DOHH2 (cell line): ENCODE data around the gene NMBR.

Experiments used
- H3F3A ChIP-seq: fragments of 200-600 bp; sonication (generic), shearing (Covaris generic); 2 replicates; pipeline ENCODE4 v1.6.0; 2016; ENCODE audit warnings: antibody characterized with exemption, mild to moderate bottlenecking; ENCODE audit not compliant: control insufficient read depth, insufficient read depth
- H3K27ac ChIP-seq: fragments of 200-600 bp; sonication (generic); 2 replicates; pipeline ENCODE4 v1.5.1; 2014; ENCODE audit warnings: low read depth, mild to moderate bottlenecking, low read length, moderate library complexity
- H3K27me3 ChIP-seq: fragments of 200-600 bp; sonication (generic); 2 replicates; pipeline ENCODE4 v1.6.1; 2014; ENCODE audit warnings: mild to moderate bottlenecking, low read length, mixed read lengths; ENCODE audit not compliant: control insufficient read depth
- H3K36me3 ChIP-seq: fragments of 200-600 bp; sonication (generic); 2 replicates; pipeline ENCODE4 v1.6.1; 2014; ENCODE audit warnings: mild to moderate bottlenecking, low read length, moderate library complexity, mixed read lengths; ENCODE audit not compliant: control insufficient read depth
- H3K4me1 ChIP-seq: fragments of 200-600 bp; sonication (generic); 2 replicates; pipeline ENCODE4 v1.6.1; 2014; ENCODE audit warnings: mild to moderate bottlenecking, low read length, mixed read lengths; ENCODE audit not compliant: control insufficient read depth
- H3K4me2 ChIP-seq: fragments of 200-600 bp; sonication (generic); 2 replicates; pipeline ENCODE4 v1.6.0; 2014; ENCODE audit warnings: mild to moderate bottlenecking, low read length, moderate library complexity
- H3K4me3 ChIP-seq: fragments of 200-600 bp; sonication (generic); 2 replicates; pipeline ENCODE4 v1.5.1; 2014; ENCODE audit warnings: mild to moderate bottlenecking, low read length, mixed read lengths
- H3K79me2 ChIP-seq: fragments of 200-600 bp; sonication (generic); 2 replicates; pipeline ENCODE4 v1.6.1; 2014; ENCODE audit warnings: mild to moderate bottlenecking, low read length, mixed read lengths; ENCODE audit not compliant: control insufficient read depth
- H3K9me2 ChIP-seq: fragments of 200-600 bp; sonication (generic); replicated peaks from 2 replicates; pipeline ENCODE4 v1.6.1; 2014; ENCODE audit warnings: mild to moderate bottlenecking, low read length, mixed read lengths; ENCODE audit not compliant: control insufficient read depth
- H3K9me3 ChIP-seq: fragments of 200-600 bp; sonication (generic); 2 replicates; pipeline ENCODE4 v1.6.1; 2014; ENCODE audit warnings: antibody characterized with exemption, low read length, mixed read lengths; ENCODE audit not compliant: control insufficient read depth, insufficient read depth
- H4K20me1 ChIP-seq: fragments of 200-600 bp; sonication (generic); 2 replicates; pipeline ENCODE4 v1.6.0; 2014; ENCODE audit warnings: low read depth, mild to moderate bottlenecking, antibody characterized with exemption, low read length, moderate library complexity; ENCODE audit not compliant: control insufficient read depth, insufficient read depth
- EZH2phosphoT487 ChIP-seq: fragments of 200-600 bp; sonication (generic); IDR thresholded peaks from 2 replicates; pipeline ENCODE4 v1.6.1; 2017; ENCODE audit warnings: borderline replicate concordance, mild to moderate bottlenecking, antibody characterized with exemption, low read length, moderate library complexity, mixed read lengths
- TF ChIP-seq, protein P1 (sequence below): fragments of 200-600 bp; sonication (generic); IDR thresholded peaks from one replicate; pipeline ENCODE4 v1.5.1; 2014; ENCODE audit warnings: antibody characterized with exemption, mild to moderate bottlenecking, low read depth, low read length; ENCODE audit not compliant: poor library complexity, severe bottlenecking

Gene NMBR

DNA sequence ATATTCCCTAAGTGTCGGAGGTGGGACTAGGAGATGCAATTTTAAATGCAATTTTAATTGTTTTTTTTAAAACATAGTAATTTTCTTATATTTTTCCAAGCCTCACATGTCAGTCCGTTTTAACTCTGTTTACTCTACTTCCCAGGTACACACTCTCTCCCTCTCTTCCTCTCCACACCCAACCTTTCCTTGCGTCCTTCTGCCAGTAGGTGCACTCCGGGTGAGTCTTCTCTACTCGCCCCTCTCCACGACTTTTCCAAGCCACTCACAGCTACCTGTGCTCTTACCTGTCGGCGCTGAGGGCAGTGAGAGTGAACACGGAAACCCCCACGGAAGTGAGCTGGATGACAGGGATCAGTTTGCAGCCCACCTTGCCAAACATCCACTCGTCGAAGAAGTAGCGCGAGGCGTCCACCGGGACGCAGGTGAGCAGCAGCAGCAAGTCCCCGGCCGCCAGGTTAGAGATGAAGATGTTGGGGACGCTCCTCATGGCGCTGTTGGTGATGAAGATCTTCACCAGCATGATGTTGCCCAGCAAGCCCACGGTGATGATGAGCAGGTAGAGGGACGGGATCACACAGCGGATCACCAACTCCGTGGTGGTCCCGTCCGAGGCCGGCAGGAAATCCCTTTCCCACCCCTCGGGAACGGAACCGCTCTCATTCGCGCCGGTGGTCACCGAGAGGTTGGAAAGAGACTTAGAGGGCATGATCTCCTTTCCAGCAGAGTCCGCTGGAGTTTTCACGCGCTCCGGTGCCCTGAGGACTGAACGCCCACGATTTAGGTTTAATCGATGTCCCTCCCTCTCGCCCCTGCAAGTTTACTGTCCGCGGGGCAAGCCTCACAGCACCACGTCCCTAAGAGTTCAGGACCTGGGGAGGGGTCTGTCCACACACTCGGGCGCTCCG, 58.7 kb downstream of the NMBR start:
- Histone ChIP-seq H3K27me3 (no peaks in the 10 kb centered on the region), H3K36me3 (no peaks in the 10 kb centered on the region), H3K9me3 (no peaks in the 10 kb centered on the region), H3K9me2 (no peaks in the 10 kb centered on the region), H3F3A (no peaks in the 10 kb centered on the region), H3K4me1 (no peaks in the 10 kb centered on the region), H3K79me2 (no peaks in the 10 kb centered on the region), H3K4me3 (no peak overlapping the region), H3K4me2 (no peak overlapping the region), H3K27ac (no peak overlapping the region), H4K20me1 (no peaks in the 10 kb centered on the region)
- no peak for TF ChIP-seq EZH2phosphoT487
- TF ChIP-seq, protein P1, sequence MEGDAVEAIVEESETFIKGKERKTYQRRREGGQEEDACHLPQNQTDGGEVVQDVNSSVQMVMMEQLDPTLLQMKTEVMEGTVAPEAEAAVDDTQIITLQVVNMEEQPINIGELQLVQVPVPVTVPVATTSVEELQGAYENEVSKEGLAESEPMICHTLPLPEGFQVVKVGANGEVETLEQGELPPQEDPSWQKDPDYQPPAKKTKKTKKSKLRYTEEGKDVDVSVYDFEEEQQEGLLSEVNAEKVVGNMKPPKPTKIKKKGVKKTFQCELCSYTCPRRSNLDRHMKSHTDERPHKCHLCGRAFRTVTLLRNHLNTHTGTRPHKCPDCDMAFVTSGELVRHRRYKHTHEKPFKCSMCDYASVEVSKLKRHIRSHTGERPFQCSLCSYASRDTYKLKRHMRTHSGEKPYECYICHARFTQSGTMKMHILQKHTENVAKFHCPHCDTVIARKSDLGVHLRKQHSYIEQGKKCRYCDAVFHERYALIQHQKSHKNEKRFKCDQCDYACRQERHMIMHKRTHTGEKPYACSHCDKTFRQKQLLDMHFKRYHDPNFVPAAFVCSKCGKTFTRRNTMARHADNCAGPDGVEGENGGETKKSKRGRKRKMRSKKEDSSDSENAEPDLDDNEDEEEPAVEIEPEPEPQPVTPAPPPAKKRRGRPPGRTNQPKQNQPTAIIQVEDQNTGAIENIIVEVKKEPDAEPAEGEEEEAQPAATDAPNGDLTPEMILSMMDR: no peak

DNA sequence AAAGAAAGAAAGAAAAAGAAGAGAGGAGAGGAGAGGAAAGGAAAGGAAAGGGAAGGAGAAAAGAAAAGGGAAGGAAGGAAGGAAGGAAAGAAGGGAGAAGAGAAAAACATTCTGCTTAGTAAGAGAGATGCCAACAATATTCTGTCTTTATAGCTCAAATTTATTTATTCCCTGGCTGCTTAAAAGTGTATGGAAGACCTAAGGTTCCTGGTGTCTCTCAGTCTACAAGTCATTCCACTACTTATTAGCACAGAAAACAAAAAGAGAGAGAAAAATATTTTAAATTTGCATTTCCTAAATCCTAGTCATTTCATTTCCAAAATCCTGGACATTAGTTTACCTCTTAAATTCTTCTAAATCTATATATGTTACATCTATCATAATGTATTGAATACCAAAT, 67.8 kb downstream of the NMBR start:
- no peaks in the 10 kb centered on the region for H3K9me3 ChIP-seq
- no peak overlapping the region for H3K4me3 ChIP-seq
- no peaks in the 10 kb centered on the region for H3K27me3 ChIP-seq
- H3F3A ChIP-seq: no peaks in the 10 kb centered on the region
- no peak overlapping the region for H3K27ac ChIP-seq
- H3K4me1 ChIP-seq: no peaks in the 10 kb centered on the region
- H4K20me1 ChIP-seq: no peaks in the 10 kb centered on the region
- no peak for TF ChIP-seq EZH2phosphoT487
- TF ChIP-seq, protein P1: no peak
- H3K36me3 ChIP-seq: no peaks in the 10 kb centered on the region
- no peak overlapping the region for H3K4me2 ChIP-seq
- H3K79me2 ChIP-seq: no peaks in the 10 kb centered on the region
- no peaks in the 10 kb centered on the region for H3K9me2 ChIP-seq

DNA sequence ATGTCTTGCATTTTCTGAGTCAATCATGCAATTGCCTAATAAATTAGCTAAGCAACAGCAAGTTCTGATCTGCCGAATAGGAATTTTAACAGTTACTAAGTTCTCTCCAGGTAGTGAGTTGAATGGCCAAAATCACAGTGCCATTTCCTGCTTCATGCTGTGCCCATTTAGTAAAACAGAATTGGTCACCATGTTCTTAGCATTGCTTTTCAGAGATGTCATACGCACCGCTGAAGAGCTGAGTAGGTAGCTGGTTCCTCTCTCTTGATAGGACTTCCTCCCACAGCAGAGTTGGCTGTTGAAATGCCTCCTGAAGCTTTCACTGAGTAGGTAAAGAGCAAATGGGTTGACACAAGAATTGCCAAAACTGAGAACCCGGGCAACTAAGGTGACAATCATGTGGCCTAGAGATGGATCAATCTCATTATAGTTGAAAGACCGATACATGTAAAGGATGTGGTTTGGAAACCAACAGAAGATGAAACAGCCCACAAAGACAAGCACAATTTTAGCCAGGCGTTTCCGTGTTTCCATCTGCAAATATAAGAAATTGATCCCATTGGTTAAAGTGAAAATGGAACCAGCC, 71.3 kb downstream of the NMBR start:
- Histone ChIP-seq H3K36me3 (no peaks in the 10 kb centered on the region), H3K79me2 (no peaks in the 10 kb centered on the region), H3K9me3 (no peaks in the 10 kb centered on the region), H4K20me1 (no peaks in the 10 kb centered on the region), H3K9me2 (no peaks in the 10 kb centered on the region), H3K4me1 (no peaks in the 10 kb centered on the region), H3K4me3 (no peak overlapping the region), H3K27ac (no peak overlapping the region), H3F3A (no peaks in the 10 kb centered on the region), H3K4me2 (no peak overlapping the region), H3K27me3 (no peaks in the 10 kb centered on the region)
- no peak for TF ChIP-seq EZH2phosphoT487
- TF ChIP-seq, protein P1: no peak
